ENCODE measurements around the gene GMDS.
"Not testable (repeated sequence)": the region's sequence is repeated elsewhere in the genome, so short reads cannot be mapped to it uniquely, and the experiment has no call there.

Gene GMDS

GRCh38 chr6:1697688-1698351, 547.6 kb downstream of the GMDS start:
- Histone ChIP-seq H3K36me3 (ENCODE audit: control insufficient read depth, insufficient read depth, low read length) (no peaks in the 10 kb centered on the region), H3K4me1 (ENCODE audit: control insufficient read depth, insufficient read depth, low read length, poor library complexity, severe bottlenecking) (no peaks in the 10 kb centered on the region), H3K27ac (ENCODE audit: insufficient read depth, low read length, poor library complexity, severe bottlenecking) (no peak overlapping the region), H3K4me3 (ENCODE audit: insufficient read depth, low read depth, low read length, poor library complexity, severe bottlenecking) (no peak overlapping the region), H3K27me3 (replicated peaks; ENCODE audit: control insufficient read depth, insufficient read depth, low read length, poor library complexity, severe bottlenecking) (no peaks in the 10 kb centered on the region), H3K9me3 (ENCODE audit: control insufficient read depth, low read length) (no peaks in the 10 kb centered on the region)
- no peak for DNase-seq

- no peaks in the 10 kb centered on the region for H3K27me3 ChIP-seq (replicated peaks; ENCODE audit: control insufficient read depth, insufficient read depth, low read length, poor library complexity, severe bottlenecking)
- no peaks in the 10 kb centered on the region for H3K4me1 ChIP-seq (ENCODE audit: control insufficient read depth, insufficient read depth, low read length, poor library complexity, severe bottlenecking)
- no peak overlapping the region for H3K4me3 ChIP-seq (ENCODE audit: insufficient read depth, low read depth, low read length, poor library complexity, severe bottlenecking)
- DNase-seq: no peak
- H3K36me3 ChIP-seq (ENCODE audit: control insufficient read depth, insufficient read depth, low read length): no peaks in the 10 kb centered on the region
- no peaks in the 10 kb centered on the region for H3K9me3 ChIP-seq (ENCODE audit: control insufficient read depth, low read length)
- no peak overlapping the region for H3K27ac ChIP-seq (ENCODE audit: insufficient read depth, low read length, poor library complexity, severe bottlenecking)
Measured at GRCh38 chr6:1696463-1696850, 548.9 kb downstream of the GMDS start.

GRCh38 chr6:1695546-1696462, 549.6 kb downstream of the GMDS start:
- DNase-seq: no peak
- Histone ChIP-seq H3K27ac (ENCODE audit: insufficient read depth, low read length, poor library complexity, severe bottlenecking) (no peak overlapping the region), H3K9me3 (ENCODE audit: control insufficient read depth, low read length) (no peaks in the 10 kb centered on the region), H3K36me3 (ENCODE audit: control insufficient read depth, insufficient read depth, low read length) (no peaks in the 10 kb centered on the region), H3K4me1 (ENCODE audit: control insufficient read depth, insufficient read depth, low read length, poor library complexity, severe bottlenecking) (no peaks in the 10 kb centered on the region), H3K4me3 (ENCODE audit: insufficient read depth, low read depth, low read length, poor library complexity, severe bottlenecking) (no peak overlapping the region), H3K27me3 (replicated peaks; ENCODE audit: control insufficient read depth, insufficient read depth, low read length, poor library complexity, severe bottlenecking) (no peaks in the 10 kb centered on the region)

GRCh38 chr6:1691828-1692227, 553.6 kb downstream of the GMDS start:
- H3K36me3 ChIP-seq (ENCODE audit: control insufficient read depth, insufficient read depth, low read length): not testable (repeated sequence)

GRCh38 chr6:1690656-1691055, 554.7 kb downstream of the GMDS start:
- H3K36me3 ChIP-seq (ENCODE audit: control insufficient read depth, insufficient read depth, low read length); H3K4me1 ChIP-seq (ENCODE audit: control insufficient read depth, insufficient read depth, low read length, poor library complexity, severe bottlenecking); H3K9me3 ChIP-seq (ENCODE audit: control insufficient read depth, low read length); H3K27me3 ChIP-seq (replicated peaks; ENCODE audit: control insufficient read depth, insufficient read depth, low read length, poor library complexity, severe bottlenecking); DNase-seq; H3K4me3 ChIP-seq (ENCODE audit: insufficient read depth, low read depth, low read length, poor library complexity, severe bottlenecking); H3K27ac ChIP-seq (ENCODE audit: insufficient read depth, low read length, poor library complexity, severe bottlenecking): not testable (repeated sequence)

More at GRCh38 chr6:1691828-1692227, 553.6 kb downstream of the GMDS start:
- not testable (repeated sequence) for H3K4me3 ChIP-seq (ENCODE audit: insufficient read depth, low read depth, low read length, poor library complexity, severe bottlenecking); DNase-seq; H3K27ac ChIP-seq (ENCODE audit: insufficient read depth, low read length, poor library complexity, severe bottlenecking); H3K27me3 ChIP-seq (replicated peaks; ENCODE audit: control insufficient read depth, insufficient read depth, low read length, poor library complexity, severe bottlenecking); H3K9me3 ChIP-seq (ENCODE audit: control insufficient read depth, low read length); H3K4me1 ChIP-seq (ENCODE audit: control insufficient read depth, insufficient read depth, low read length, poor library complexity, severe bottlenecking)

- H3K4me3 ChIP-seq (ENCODE audit: insufficient read depth, low read depth, low read length, poor library complexity, severe bottlenecking): no peak overlapping the region
- no peaks in the 10 kb centered on the region for H3K27me3 ChIP-seq (replicated peaks; ENCODE audit: control insufficient read depth, insufficient read depth, low read length, poor library complexity, severe bottlenecking)
- H3K4me1 ChIP-seq (ENCODE audit: control insufficient read depth, insufficient read depth, low read length, poor library complexity, severe bottlenecking): no peaks in the 10 kb centered on the region
- H3K36me3 ChIP-seq (ENCODE audit: control insufficient read depth, insufficient read depth, low read length): no peaks in the 10 kb centered on the region
- no peak overlapping the region for H3K27ac ChIP-seq (ENCODE audit: insufficient read depth, low read length, poor library complexity, severe bottlenecking)
- DNase-seq: no peak
- H3K9me3 ChIP-seq (ENCODE audit: control insufficient read depth, low read length): no peaks in the 10 kb centered on the region
Measured at GRCh38 chr6:1689141-1689540, 556.3 kb downstream of the GMDS start.

GRCh38 chr6:1688396-1688795, 557.0 kb downstream of the GMDS start:
- no peak overlapping the region for H3K4me3 ChIP-seq (ENCODE audit: insufficient read depth, low read depth, low read length, poor library complexity, severe bottlenecking)
- no peak overlapping the region for H3K27ac ChIP-seq (ENCODE audit: insufficient read depth, low read length, poor library complexity, severe bottlenecking)
- H3K36me3 ChIP-seq (ENCODE audit: control insufficient read depth, insufficient read depth, low read length): no peaks in the 10 kb centered on the region
- no peaks in the 10 kb centered on the region for H3K4me1 ChIP-seq (ENCODE audit: control insufficient read depth, insufficient read depth, low read length, poor library complexity, severe bottlenecking)
- DNase-seq: no peak
- no peaks in the 10 kb centered on the region for H3K9me3 ChIP-seq (ENCODE audit: control insufficient read depth, low read length)
- H3K27me3 ChIP-seq (replicated peaks; ENCODE audit: control insufficient read depth, insufficient read depth, low read length, poor library complexity, severe bottlenecking): no peaks in the 10 kb centered on the region

- Histone ChIP-seq H3K4me3 (ENCODE audit: insufficient read depth, low read depth, low read length, poor library complexity, severe bottlenecking) (no peak overlapping the region), H3K4me1 (ENCODE audit: control insufficient read depth, insufficient read depth, low read length, poor library complexity, severe bottlenecking) (no peaks in the 10 kb centered on the region), H3K27me3 (replicated peaks; ENCODE audit: control insufficient read depth, insufficient read depth, low read length, poor library complexity, severe bottlenecking) (no peaks in the 10 kb centered on the region), H3K27ac (ENCODE audit: insufficient read depth, low read length, poor library complexity, severe bottlenecking) (no peak overlapping the region), H3K36me3 (ENCODE audit: control insufficient read depth, insufficient read depth, low read length) (no peaks in the 10 kb centered on the region), H3K9me3 (ENCODE audit: control insufficient read depth, low read length) (no peaks in the 10 kb centered on the region)
- no peak for DNase-seq
Measured at GRCh38 chr6:1687402-1687801, 558.0 kb downstream of the GMDS start.

GRCh38 chr6:1686117-1687098, 559.0 kb downstream of the GMDS start:
- no peaks in the 10 kb centered on the region for H3K4me1 ChIP-seq (ENCODE audit: control insufficient read depth, insufficient read depth, low read length, poor library complexity, severe bottlenecking)
- H3K27me3 ChIP-seq (replicated peaks; ENCODE audit: control insufficient read depth, insufficient read depth, low read length, poor library complexity, severe bottlenecking): no peaks in the 10 kb centered on the region
- no peaks in the 10 kb centered on the region for H3K9me3 ChIP-seq (ENCODE audit: control insufficient read depth, low read length)
- no peaks in the 10 kb centered on the region for H3K36me3 ChIP-seq (ENCODE audit: control insufficient read depth, insufficient read depth, low read length)
- H3K27ac ChIP-seq (ENCODE audit: insufficient read depth, low read length, poor library complexity, severe bottlenecking): no peak overlapping the region
- no peak overlapping the region for H3K4me3 ChIP-seq (ENCODE audit: insufficient read depth, low read depth, low read length, poor library complexity, severe bottlenecking)
- DNase-seq: no peak
